ENCODE measurements around the gene C16orf74.

DNA sequence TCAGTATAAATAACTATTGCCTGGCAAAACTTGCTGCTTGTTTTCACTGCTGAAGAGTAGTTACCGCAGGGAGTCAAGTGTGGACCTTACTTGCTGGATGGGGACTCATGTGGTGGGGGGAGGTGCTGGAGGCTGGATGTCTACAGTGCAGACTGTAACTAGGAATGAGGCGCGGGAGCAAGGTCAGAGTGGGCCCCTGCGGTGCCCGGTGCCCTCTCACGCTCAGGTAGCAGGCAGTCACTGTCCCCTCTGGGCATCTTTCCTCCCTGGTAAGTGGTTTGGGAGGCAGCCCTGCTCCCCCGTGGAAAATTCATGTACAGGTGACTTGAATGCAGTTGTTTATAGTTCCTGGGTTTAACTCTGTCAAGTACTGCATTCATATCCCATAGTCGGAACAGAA lies 43.8 kb upstream of the C16orf74 start:
- TF ChIP-seq, protein P1, sequence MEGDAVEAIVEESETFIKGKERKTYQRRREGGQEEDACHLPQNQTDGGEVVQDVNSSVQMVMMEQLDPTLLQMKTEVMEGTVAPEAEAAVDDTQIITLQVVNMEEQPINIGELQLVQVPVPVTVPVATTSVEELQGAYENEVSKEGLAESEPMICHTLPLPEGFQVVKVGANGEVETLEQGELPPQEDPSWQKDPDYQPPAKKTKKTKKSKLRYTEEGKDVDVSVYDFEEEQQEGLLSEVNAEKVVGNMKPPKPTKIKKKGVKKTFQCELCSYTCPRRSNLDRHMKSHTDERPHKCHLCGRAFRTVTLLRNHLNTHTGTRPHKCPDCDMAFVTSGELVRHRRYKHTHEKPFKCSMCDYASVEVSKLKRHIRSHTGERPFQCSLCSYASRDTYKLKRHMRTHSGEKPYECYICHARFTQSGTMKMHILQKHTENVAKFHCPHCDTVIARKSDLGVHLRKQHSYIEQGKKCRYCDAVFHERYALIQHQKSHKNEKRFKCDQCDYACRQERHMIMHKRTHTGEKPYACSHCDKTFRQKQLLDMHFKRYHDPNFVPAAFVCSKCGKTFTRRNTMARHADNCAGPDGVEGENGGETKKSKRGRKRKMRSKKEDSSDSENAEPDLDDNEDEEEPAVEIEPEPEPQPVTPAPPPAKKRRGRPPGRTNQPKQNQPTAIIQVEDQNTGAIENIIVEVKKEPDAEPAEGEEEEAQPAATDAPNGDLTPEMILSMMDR (IDR thresholded peaks at IDR 0.05) = no peak
- TF ChIP-seq POLR2A (IDR thresholded peaks at IDR 0.05) = no peak
